Naive thymus-derived CD8-positive, alpha-beta T cell (primary cell): ENCODE data around the gene ARMH3. TPM values are rescaled to one million over a fixed set of nuclear protein-coding genes. Genes with fewer than 3 reads are reported as not detected.

Experiments
- ATAC-seq, 2 donors: fragments of 150-1000 bp; cut with Tn5 transposase in 1 of 2; sonication (Bioruptor Pico), chemical (Tn5 transposase) in 1 of 2; 1 replicate in 1 of 2; 2 replicates in 1 of 2; pipeline ENCODE4 v1.10.0; 2021; ENCODE audit warnings: mild to moderate bottlenecking in 2 of 2, moderate library complexity in 2 of 2
- POLR2A ChIA-PET: fragments of 350-600 bp; sonication (Branson Sonifier 250); formaldehyde crosslinking; loops from one replicate; lab custom pipeline; 2021; ENCODE audit warnings: antibody characterized with exemption; lab: Charles Lee
- DNase-seq, 10 donors: peaks; one replicate each; pipeline versions ENCODE4 v3.0.0 to v3.0.0-alpha.2; 2020 to 2022
- H3K27ac Mint-ChIP-seq, 10 donors: one replicate each; pipeline ENCODE4 v1.8.0; 2020 to 2022; ENCODE audit warnings: mild to moderate bottlenecking in 10 of 10, mixed read lengths in 10 of 10, moderate library complexity in 4 of 10, inconsistent platforms in 1 of 10
- H3K27me3 Mint-ChIP-seq, 5 donors: one replicate each; pipeline ENCODE4 v1.8.0; 2021 to 2022; ENCODE audit warnings: mixed read lengths in 5 of 5
- H3K36me3 Mint-ChIP-seq, 3 donors: one replicate each; pipeline ENCODE4 v1.8.0; 2020 to 2022; ENCODE audit warnings: mixed read lengths in 3 of 3, mild to moderate bottlenecking in 2 of 3, inconsistent platforms in 1 of 3
- H3K4me1 Mint-ChIP-seq, 4 donors: one replicate each; pipeline ENCODE4 v1.8.0; 2021 to 2022; ENCODE audit warnings: mixed read lengths in 4 of 4
- H3K4me3 Mint-ChIP-seq, 10 donors: one replicate each; pipeline ENCODE4 v1.8.0; 2020 to 2022; ENCODE audit warnings: mild to moderate bottlenecking in 10 of 10, mixed read lengths in 10 of 10, moderate library complexity in 6 of 10, inconsistent platforms in 1 of 10
- H3K9me3 Mint-ChIP-seq, 9 donors: one replicate each; pipeline ENCODE4 v1.8.0; 2020 to 2022; ENCODE audit warnings: mixed read lengths in 9 of 9, mild to moderate bottlenecking in 3 of 9, inconsistent platforms in 1 of 9, moderate library complexity in 1 of 9
- polyA plus RNA-seq, 3 donors: library from polyadenylated mRNA; unstranded; fragments of 300-500 nt; fragmentation: Illumina TruSeq; gene quantifications; one replicate each; pipeline ENCODE4 v1.2.3, GENCODE V29; 2021
- total RNA-seq, 8 experiments: library from RNA in 2 of 8; stranded (reverse) in 2 of 8; gene quantifications; one replicate each; pipeline ENCODE4 v1.2.3 and lab custom pipeline; 2021 to 2026

The ARMH3 gene
- total and polyA plus RNA-seq, 5 experiments from 2014 or later, result 19.9 to 30.2 (median 23.1) TPM

DNA sequence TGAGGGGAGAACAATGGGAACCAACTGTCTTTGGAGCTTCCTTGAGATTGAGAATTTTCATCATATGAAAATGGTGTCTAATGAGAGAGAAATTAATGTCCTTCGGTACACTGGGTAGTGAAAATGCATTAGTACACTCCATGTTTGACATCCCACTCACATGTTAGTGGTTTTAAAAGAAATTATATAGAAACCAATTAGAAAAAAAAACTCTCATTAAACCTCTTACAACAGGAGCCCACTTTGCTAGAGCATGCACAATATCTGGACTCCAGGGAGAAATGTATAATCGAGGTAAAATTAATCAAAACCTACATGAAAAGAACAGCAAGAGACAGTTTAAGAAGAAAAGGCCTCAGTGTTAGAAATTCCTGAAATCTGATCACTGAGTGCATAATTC is 133.1 kb downstream of the ARMH3 start:
- peaks cover 0 to 42% (median 13%) of the 10 kb centered on the region in 3 donors for H3K36me3 Mint-ChIP-seq
- no peaks in the 10 kb centered on the region for H3K27me3 Mint-ChIP-seq
- POLR2A ChIA-PET, result no interaction called here
- no peak overlapping the region for H3K27ac Mint-ChIP-seq
- DNase-seq (no peak), ATAC-seq (no peak)
- peaks cover 0 to 17% (median 7%) of the 10 kb centered on the region in 4 donors for H3K4me1 Mint-ChIP-seq
- H3K9me3 Mint-ChIP-seq, result no peaks in the 10 kb centered on the region
- H3K4me3 Mint-ChIP-seq, result no peak overlapping the region

DNA sequence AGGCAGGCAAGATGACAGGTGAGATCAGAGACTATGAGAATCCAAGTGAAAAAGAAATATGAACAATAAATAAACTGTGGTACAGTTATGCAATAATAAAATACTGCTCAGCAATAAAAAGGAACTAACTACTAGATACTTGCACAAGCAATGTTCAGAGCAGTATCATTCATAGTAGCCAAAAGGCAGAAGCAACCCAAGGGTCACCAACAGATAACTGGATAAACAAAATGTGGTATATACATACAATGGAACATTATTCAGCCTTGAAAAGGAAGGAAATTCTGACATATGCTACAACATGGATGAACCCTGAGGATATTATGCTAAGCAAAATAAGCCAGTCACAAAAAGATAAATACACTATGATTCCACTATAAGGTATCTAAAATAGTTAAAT is 135.4 kb downstream of the ARMH3 start:
- DNase-seq, result no peak
- H3K27ac Mint-ChIP-seq, result no peak overlapping the region

DNA sequence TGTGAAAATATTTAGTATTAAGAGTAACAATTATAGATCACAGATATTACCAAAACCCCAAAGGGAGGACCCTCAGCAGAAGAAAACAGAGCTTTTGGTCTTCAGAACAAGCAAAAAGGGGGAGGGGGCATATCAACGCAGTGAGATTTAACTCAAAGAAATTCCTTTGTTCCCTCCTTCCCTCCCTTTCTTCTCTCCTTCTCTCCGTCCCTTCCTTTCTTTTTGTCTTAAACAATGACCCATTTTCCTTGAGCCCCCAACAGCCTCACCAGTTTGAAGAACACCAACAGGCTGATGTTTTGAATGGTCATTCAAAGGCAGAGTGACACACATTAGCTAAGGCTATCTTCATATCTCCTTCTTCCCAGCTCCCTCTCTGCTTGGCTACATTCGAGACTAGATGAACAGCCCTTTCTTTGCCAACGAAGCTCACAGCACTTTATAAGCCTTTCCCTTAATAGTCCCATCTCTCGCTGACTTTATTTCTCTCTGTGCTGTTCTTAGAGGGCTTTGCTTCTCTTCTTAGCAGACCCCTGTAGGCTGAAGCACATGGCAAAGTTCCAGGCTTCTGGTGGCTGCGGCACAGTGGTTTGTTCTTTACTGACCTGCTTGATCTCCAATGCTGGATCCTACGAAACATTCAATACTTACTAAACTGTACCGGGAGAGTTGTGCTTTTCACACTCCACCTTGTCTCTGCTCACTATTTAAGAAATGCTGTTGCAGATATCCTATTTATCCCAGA is 136.8 kb downstream of the ARMH3 start:
- no peaks in the 10 kb centered on the region for H3K9me3 Mint-ChIP-seq
- no peaks in the 10 kb centered on the region for H3K27me3 Mint-ChIP-seq
- DNase-seq (no peak), ATAC-seq (no peak)
- no peak overlapping the region for H3K4me3 Mint-ChIP-seq
- POLR2A ChIA-PET, result no interaction called here
- H3K36me3 Mint-ChIP-seq, result peaks cover 0 to 42% (median 13%) of the 10 kb centered on the region in 3 donors
- no peak overlapping the region for H3K27ac Mint-ChIP-seq
- H3K4me1 Mint-ChIP-seq, result peaks cover 0 to 18% (median 8%) of the 10 kb centered on the region in 4 donors

More for the DNA sequence above, 135.4 kb downstream of the ARMH3 start:
- POLR2A ChIA-PET, result no interaction called here
- Mint-ChIP-seq H3K4me1 (peaks cover 0 to 18% (median 8%) of the 10 kb centered on the region in 4 donors), H3K4me3 (no peak overlapping the region), H3K27me3 (no peaks in the 10 kb centered on the region), H3K9me3 (no peaks in the 10 kb centered on the region), H3K36me3 (peaks cover 0 to 47% (median 15%) of the 10 kb centered on the region in 3 donors)
- ATAC-seq, result no peak

DNA sequence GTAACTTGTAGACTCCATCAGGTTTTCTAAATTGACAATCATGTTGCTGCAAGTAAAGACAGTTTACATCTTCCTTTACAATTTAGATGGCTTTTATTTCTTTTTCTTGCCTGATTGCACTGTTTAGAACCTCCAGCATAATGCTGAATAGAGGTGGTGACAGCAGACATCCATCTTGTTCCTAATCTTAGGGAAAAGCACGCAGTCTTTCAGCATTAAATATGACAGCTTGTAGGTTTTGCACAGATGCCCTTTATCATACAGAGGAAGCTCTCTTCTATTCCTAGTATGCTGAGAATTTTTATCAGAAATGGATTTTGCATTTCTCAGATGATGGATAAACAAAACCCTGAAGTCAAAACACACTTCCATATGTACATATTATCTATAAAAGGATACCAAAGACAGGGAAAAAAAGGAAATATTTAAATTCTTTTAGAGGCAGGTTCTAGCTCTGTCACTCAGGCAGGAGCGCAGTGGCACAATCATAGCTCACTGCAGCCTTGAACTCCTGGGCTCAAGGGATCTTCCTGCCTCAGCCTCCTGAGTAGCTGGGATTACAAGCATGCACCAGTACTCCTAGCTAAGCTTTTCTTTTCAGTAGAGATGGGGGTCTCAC is 143.3 kb downstream of the ARMH3 start:
- H3K4me1 Mint-ChIP-seq, result peaks cover 0 to 3% (median 2%) of the 10 kb centered on the region in 4 donors
- no peak overlapping the region for H3K27ac Mint-ChIP-seq
- DNase-seq (no peak), ATAC-seq (no peak)
- no peak overlapping the region for H3K4me3 Mint-ChIP-seq
- POLR2A ChIA-PET, result interaction anchor here (1.6 kb wide), 1 partner anchor 143 kb away, joined by 4 read pairs; the partner anchor contains the start of gene ARMH3
- H3K36me3 Mint-ChIP-seq, result peaks cover 0 to 46% (median 19%) of the 10 kb centered on the region in 3 donors
- no peaks in the 10 kb centered on the region for H3K9me3 Mint-ChIP-seq
- no peaks in the 10 kb centered on the region for H3K27me3 Mint-ChIP-seq

DNA sequence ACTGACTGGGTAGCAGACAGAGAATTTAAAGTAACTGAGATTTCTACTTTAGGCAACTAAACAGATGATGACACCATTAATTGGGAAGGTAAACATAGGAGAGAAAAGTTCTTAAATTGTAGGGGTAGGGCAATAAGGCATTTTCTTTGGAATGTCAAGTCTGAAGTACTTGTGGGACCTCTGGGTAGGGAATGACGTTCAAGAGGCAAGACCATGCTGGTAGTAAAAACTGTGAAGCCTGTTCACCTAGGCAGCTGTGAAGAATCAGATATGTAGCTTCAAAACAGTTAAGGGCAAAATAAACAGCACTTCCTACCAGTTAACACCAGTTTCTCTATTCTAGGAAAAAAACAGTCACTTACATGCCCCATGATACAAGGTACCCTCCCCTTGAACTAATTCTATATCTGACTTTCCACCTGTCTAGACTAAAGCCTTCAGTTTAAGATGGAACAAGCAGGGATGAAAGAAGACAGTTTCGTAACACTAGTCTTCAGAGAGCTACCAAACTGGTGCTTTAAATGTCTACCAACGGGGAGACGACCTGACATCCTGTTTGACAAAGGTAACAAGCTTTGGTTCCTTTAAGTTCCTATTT is 149.3 kb downstream of the ARMH3 start:
- no peak for DNase-seq
- Mint-ChIP-seq H3K36me3 (peaks cover 0 to 45% (median 12%) of the 10 kb centered on the region in 3 donors), H3K27ac (peak overlapping the region in 1 of 10 donors; percentile 1), H3K4me1 (peaks cover 0 to 32% (median 5%) of the 10 kb centered on the region in 4 donors), H3K27me3 (no peaks in the 10 kb centered on the region), H3K4me3 (no peak overlapping the region), H3K9me3 (no peaks in the 10 kb centered on the region)
- no peak for ATAC-seq
- POLR2A ChIA-PET, result no interaction called here

DNA sequence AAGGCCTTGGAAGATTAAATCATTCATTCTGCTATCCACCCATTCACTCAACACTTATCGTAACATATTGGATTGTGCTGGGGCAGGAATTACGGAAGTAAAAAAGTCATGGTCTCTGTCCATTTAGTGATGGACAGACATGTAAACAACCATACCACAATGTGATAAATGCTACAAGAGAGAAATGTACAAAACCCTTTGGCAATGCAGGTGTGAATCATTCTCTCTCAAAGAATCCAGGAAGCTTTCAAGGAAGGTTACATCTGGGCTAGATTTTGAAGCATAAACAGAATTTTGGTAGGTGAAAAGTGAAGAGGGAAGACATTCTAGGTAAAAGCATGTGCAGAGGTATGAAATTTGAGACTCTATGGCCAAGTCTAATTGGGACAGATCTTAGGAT is 150.7 kb downstream of the ARMH3 start:
- peak overlapping the region in 1 of 10 donors; percentile 5 for H3K27ac Mint-ChIP-seq
- H3K27me3 Mint-ChIP-seq, result no peaks in the 10 kb centered on the region
- H3K36me3 Mint-ChIP-seq, result peaks cover 0 to 40% (median 8%) of the 10 kb centered on the region in 3 donors
- H3K9me3 Mint-ChIP-seq, result no peaks in the 10 kb centered on the region
- ATAC-seq (no peak), DNase-seq (no peak)
- peaks cover 0 to 41% (median 6%) of the 10 kb centered on the region in 4 donors for H3K4me1 Mint-ChIP-seq
- POLR2A ChIA-PET, result no interaction called here
- H3K4me3 Mint-ChIP-seq, result no peak overlapping the region

DNA sequence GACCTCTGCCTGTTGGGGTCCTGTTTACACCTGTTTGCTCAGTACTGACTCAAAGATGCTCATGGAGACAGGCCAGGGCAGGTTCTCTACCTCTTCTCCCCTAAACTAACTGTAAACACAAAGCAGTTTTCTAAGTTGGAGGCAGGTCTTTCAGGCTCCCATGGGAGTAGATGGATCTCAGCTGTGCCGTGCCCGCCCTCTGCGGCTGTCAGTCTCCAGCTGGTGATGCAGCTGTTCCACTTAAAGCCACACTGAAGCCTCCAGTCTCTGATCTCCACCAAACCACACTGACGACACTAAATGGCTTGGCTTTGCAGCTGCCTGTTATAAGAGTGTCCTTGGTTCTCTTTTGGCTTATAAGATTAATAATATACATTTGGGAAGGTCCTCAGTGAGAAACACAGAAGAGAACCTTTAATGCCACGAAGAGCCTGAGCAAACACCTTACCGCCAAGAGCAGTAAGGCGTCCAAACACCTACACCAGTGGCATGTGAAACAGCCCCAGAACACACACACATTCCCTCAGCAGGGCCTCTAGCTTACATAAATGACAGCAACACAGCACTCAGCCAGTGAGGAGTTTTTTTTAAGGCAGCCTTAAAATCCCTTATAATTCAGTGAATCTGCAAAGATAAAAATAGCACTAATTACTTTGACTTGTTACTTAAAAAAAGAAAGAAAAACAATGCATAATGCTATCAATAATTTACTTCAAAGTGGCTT is 152.0 kb downstream of the ARMH3 start:
- Mint-ChIP-seq H3K27me3 (no peaks in the 10 kb centered on the region), H3K4me1 (peaks cover 0 to 40% (median 6%) of the 10 kb centered on the region in 4 donors), H3K27ac (peak overlapping the region in 3 of 10 donors; percentile 7 to 29 (median 22)), H3K9me3 (no peaks in the 10 kb centered on the region), H3K36me3 (peaks cover 0 to 36% (median 8%) of the 10 kb centered on the region in 3 donors), H3K4me3 (peak overlapping the region in 1 of 10 donors; percentile 26)
- peak in 1 of 10 donors; percentile 18 for DNase-seq
- POLR2A ChIA-PET, result interaction anchor here (0.6 kb wide), 1 partner anchor 12 kb away, joined by 3 read pairs; no protein-coding TSS in a partner anchor
- no peak for ATAC-seq

DNA sequence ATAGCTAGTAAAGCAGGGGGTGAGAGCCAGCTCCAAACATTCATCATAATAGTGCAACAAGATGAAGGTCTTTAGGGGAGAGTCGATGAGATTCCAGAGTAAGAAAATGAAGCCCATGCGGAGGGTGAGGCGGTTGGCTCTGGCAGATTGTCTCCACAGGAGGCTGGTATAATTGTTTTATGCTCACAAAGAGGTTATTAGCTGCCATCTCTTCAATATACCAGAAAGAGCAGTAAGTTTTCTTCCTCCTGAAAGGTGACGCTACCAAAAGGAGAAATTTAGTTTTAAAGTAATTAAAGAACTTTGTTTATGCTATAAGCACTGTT is 153.2 kb downstream of the ARMH3 start:
- peak overlapping the region in 1 of 10 donors; percentile 51 for H3K27ac Mint-ChIP-seq
- DNase-seq (no peak), ATAC-seq (no peak)
- no peaks in the 10 kb centered on the region for H3K9me3 Mint-ChIP-seq
- no peak overlapping the region for H3K4me3 Mint-ChIP-seq
- H3K4me1 Mint-ChIP-seq, result peaks cover 0 to 43% (median 6%) of the 10 kb centered on the region in 4 donors
- POLR2A ChIA-PET, result no interaction called here
- H3K36me3 Mint-ChIP-seq, result peaks cover 0 to 36% (median 8%) of the 10 kb centered on the region in 3 donors
- no peaks in the 10 kb centered on the region for H3K27me3 Mint-ChIP-seq

DNA sequence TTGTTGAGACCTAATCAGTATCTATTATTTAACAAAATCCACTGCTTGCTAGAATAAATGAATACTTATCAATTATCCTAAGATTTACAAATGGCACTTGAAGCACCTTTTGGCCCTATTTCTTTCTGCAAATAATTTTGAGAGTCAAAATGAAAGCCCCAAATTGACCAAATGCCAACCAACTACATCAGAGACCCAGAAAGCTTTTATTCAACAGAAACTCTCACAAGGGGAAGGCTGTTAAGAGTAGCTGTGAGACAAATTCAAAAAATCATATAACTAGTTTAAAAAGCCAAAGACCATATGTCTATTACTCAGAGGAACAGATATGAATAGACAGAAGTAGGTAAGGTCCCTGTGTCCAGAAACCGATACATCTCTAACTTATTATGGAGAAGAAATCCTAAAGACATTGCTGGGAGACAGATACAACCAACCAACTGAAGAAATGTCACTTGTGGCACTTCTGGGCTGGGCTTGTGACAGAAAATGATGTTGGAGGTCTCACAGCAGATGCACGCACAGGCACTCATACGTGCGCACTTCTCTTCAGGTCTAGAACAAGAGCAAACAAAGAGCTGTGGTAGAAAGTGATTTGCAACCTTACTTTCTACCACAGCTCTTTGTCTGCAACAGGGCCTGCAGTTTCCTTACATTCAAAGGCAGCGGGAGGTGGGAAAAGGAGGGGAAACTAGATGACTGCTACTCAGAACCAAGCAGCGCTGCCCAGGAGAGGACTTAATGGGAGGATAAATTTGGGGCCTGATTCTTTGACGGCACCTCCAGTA is 153.7 kb downstream of the ARMH3 start:
- Mint-ChIP-seq H3K27ac (peak overlapping the region in 2 of 10 donors; percentile 50 to 78), H3K36me3 (peaks cover 0 to 36% (median 8%) of the 10 kb centered on the region in 3 donors), H3K4me1 (peaks cover 0 to 47% (median 8%) of the 10 kb centered on the region in 4 donors), H3K27me3 (no peaks in the 10 kb centered on the region), H3K9me3 (no peaks in the 10 kb centered on the region), H3K4me3 (no peak overlapping the region)
- POLR2A ChIA-PET, result no interaction called here
- no peak for DNase-seq
- no peak for ATAC-seq

DNA sequence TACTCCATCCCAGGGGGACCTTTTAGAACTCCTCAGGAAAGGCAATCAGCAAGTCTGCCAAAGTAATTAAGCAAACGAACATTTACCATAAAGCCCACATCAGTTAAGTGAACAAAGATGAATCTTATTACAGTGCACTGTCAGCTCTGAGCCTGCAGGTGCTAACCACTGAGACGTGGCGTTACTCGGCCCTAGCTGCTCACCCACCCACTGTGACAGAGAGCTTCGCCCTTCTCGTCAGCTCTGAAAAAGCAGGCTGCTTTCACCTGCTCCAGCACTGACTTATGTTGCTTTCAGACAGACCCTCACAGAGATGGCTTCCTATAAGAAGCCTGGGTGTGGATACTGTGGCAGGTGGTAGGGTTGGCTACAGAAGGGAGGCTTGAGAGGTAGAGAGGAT is 154.6 kb downstream of the ARMH3 start:
- peak in 1 of 10 donors; percentile 25 for DNase-seq
- no peaks in the 10 kb centered on the region for H3K9me3 Mint-ChIP-seq
- no peaks in the 10 kb centered on the region for H3K27me3 Mint-ChIP-seq
- peaks cover 0 to 47% (median 7%) of the 10 kb centered on the region in 4 donors for H3K4me1 Mint-ChIP-seq
- H3K27ac Mint-ChIP-seq, result peak overlapping the region in 4 of 10 donors; percentile 8 to 78 (median 54)
- H3K4me3 Mint-ChIP-seq, result no peak overlapping the region
- ATAC-seq, result no peak
- POLR2A ChIA-PET, result interaction anchor here (0.6 kb wide), 1 partner anchor 106 kb away, joined by 3 read pairs; no protein-coding TSS in a partner anchor
- H3K36me3 Mint-ChIP-seq, result peaks cover 0 to 38% (median 8%) of the 10 kb centered on the region in 3 donors

DNA sequence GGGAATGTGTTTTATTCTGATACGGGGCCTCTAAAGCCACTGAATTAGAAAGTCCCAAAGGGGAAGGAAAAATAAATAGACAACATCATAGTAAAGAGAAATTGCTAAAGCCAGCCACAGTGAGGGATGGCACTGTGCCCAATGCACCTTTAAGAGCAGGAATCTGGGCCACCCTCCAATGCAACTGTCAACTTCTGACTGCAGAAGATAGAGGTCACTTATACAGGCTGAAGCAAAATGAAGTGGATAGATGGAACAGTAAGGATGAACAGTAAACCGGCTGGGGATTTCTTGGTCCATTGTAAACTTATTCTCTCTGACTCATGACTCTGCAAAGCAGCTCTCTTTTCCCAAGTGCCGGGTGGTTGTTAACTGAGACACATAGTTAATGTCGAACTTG is 158.3 kb downstream of the ARMH3 start:
- H3K9me3 Mint-ChIP-seq, result no peaks in the 10 kb centered on the region
- POLR2A ChIA-PET, result no interaction called here
- peak overlapping the region in 1 of 10 donors; percentile 51 for H3K27ac Mint-ChIP-seq
- H3K27me3 Mint-ChIP-seq, result no peaks in the 10 kb centered on the region
- ATAC-seq, result no peak
- DNase-seq, result no peak
- peaks cover 0 to 19% (median 2%) of the 10 kb centered on the region in 3 donors for H3K36me3 Mint-ChIP-seq
- H3K4me1 Mint-ChIP-seq, result peaks cover 0 to 38% (median 6%) of the 10 kb centered on the region in 4 donors
- H3K4me3 Mint-ChIP-seq, result no peak overlapping the region
